DMS79 (cell line): ENCODE results near the gene ELF1.
"Not testable (repeated sequence)": the region's sequence is repeated elsewhere in the genome, so short reads cannot be mapped to it uniquely, and the experiment has no call there.

Experiments
- DNase-seq: peaks from one replicate; lab custom pipeline; 2025; lab: John Stamatoyannopoulos, UW

ELF1 gene

DNA sequence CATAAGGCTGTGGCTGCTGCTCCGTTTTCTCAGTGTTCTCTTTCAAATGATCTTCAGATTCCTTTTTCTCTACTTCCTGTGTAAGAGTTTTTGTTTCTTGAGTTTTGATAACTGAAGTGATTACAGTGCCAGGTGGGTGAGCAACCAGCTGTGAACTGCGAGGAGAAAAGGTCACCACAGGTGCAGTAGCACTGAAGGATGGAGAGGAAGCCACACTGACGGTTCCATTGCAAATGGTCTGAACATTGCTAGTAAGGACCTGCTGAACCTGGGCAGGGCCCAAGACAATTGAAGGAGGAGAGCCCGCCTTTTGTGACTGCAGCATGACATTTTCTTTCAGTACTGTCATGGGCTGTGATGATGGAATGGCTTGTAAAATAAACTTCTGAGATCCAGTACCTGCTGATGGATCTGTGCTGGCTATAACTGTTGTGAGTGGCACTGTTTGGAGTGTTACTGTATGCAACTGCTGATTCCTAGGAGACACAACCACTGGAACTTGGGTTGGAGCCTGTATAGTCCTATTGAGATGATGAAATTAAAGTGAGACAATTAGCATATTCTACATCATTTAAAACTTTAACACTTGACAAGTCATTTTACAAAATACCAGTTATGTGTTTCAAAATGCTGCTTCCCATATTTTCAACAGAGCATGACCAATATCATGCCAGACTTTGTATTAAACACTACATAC, 85.5 kb downstream of the ELF1 start:
- peak; percentile 48 for DNase-seq

DNA sequence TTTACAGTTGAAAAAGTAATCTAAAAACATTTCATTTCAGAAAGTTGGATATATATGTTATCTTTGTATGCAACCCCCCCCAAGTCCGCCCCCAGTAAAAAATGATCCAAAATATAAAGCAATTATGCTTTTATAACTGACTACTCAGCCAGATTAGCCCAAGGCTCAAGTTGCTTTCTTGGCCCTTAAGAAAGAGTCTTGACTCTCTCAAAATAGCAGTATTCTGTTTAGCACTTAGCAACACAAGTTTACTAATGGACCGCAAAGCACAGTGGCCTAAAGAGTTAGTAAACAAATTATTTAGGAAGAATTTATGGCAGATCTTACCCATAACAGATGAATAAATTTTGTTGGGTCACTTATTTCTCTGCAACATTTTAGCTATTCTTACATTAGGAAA, 86.9 kb downstream of the ELF1 start:
- peak; percentile 47 for DNase-seq

GRCh38 chr13:40931719-40932118, 87.4 kb downstream of the ELF1 start:
- DNase-seq = no peak

DNA sequence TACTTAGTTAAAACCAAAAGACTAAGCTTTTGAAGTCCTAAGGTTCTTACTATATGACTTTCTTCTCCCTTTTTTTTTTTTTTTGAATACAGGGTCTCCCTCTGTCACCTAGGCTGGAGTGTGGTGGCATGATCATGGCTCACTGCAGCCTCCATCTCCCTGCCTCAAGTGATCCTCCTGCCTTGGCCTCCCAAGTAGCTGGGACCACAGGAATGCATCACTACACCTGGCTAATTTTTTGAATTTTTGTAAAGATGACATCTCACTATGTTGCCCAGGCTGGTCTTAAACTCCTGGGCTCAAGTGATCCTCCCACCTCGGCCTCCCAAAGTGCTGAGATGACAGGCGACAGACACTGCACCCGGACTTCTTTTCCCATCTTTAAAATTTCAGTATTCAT, 89.2 kb downstream of the ELF1 start:
- not testable (repeated sequence) for DNase-seq

DNA sequence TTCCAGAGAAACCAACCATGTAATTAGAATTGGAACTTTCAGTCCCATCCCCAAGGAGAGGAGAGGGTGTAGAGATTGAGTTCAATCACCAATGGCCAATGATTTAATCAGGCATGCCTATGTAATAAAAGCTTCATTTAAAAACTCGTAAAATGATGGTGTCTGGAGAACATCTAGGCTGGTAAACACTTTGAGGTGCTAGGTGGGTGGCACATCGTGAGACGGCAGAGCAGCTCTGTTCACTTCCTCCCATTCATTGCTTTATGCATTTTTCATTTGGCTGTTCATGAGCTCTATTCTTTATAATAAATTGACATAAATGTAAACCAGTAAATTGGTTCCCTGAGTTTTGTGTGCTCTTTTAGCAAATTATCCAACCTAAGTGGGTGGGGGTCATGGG, 90.1 kb downstream of the ELF1 start:
- no peak for DNase-seq

DNA sequence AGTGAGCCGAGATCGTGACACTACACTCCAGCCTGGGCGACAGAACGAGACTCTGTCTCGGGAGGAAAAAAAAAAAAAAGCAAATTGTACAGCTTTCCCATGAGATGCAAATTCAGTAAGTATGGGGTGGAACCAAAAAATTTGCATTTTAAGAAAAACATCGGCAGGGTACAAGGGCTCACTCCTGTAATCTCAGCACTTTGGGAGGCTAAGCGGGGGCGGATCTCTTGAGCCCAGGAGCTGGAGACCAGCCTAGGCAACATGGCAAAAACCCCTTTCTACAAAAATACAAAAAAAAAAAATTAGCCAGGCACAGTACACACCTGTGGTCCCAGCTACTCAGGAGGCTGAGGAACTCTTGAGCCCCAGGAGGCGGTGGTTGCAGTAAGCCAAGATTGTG, 91.2 kb downstream of the ELF1 start:
- DNase-seq = no peak

- no peak for DNase-seq
Measured at GRCh38 chr13:40923867-40924266, 95.2 kb downstream of the ELF1 start.

- no peak for DNase-seq
Measured at GRCh38 chr13:40922437-40923040, 96.6 kb downstream of the ELF1 start.

GRCh38 chr13:40920826-40921225, 98.3 kb downstream of the ELF1 start:
- no peak for DNase-seq

GRCh38 chr13:40919901-40920300, 99.2 kb downstream of the ELF1 start:
- DNase-seq = not testable (repeated sequence)

DNA sequence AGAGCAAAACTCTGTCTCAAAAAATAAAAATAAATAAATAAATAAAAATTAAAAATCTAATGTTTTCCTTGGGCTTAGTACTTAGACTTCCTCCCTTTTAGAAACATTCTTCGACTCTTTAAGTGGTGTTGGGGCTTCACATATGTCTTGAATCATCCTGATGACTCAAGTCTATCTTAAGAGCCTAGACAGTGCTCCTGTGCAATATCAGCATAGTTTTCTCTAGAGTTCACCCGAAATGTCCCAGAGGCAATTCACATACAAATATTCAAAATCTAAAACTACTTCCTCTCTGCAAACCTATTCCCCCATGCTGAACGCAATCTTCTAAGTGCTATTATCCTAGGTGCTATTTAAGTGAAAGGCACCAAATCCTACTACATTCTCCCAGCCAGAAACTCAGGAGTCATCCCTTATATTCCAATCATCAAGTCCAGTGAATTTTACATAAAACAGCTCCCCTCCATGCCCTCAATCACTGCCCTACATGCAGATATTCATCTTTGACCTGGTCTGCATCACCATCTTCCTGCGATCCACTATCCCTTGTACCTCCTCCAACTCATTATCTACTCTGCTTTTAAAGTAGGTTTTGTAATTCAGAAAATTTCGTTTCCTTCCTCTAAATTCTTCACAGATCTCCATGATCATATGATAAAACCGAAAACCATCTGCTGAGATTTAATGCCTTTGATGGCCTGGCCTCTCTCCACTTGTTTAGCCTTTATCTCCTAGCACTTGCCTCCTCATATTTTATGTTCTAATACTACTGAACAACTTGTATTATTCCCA, 102.7 kb downstream of the ELF1 start:
- no peak for DNase-seq

GRCh38 chr13:40914863-40915262, 104.3 kb downstream of the ELF1 start:
- not testable (repeated sequence) for DNase-seq

GRCh38 chr13:40911341-40911740, 107.8 kb downstream of the ELF1 start:
- DNase-seq = no peak

DNA sequence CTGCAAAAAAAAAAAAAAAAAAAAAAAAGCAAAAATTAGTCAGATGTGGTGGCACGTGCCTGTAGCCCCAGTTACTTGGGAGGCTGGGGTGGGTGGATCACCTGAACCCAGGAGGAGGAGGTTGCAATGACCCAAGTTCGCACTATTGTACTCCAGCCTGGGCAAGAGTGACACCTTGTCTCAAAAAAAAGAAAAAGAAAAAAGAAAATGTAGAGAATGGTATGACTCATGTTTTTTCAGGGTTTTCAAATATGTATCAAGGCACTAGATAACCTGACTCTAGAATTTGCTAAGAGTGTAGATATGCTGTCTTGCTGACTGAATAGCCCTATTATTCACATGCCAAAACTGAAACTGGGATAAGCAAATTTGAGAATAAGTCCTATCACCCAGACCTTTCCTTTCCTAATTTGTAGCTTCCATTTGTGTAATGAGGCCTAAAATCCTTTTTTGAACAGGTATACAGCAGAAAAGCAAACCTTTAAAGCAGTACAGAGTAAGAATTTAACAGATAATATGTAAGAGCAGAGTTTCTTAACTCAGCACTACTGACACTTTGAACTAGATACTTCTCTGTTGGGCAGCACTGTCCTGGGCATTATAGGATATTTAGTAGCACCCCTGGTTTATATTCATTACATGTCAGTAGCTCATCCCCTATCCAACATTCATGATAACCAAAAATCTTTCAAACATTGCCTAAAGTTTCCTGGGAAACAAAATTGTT, 108.6 kb downstream of the ELF1 start:
- no peak for DNase-seq

DNA sequence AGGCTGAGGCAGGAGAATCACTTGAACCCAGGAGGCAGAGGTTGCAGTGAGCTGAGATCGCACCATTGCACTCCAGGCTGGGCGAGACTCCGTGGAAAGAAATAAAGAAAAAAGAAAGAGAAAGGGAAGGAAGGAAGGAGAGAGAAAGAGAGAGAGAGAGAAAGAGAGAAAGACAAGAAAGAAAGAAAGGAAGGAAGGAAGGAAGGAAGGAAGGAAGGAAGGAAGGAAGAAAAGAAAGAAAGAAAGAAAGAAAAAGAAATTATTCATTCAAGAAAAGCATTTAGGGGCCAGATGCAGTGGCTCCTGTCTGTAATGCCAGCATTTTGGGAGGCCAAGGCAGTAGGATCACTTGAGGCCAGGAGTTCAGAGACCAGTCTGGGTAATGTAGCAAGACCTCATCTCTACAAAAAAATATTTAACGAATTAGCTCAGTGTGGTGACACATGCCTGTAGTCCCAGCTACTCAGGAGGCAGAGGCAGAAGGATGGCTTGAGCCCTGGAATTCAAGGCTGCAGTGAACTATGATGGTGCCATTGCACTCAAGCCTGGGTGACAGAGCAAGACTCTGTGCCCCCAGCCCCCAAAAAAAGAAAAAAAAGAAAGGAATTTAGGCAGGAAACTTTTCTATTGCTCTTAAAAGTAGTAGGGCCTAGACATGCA, 109.4 kb downstream of the ELF1 start:
- not testable (repeated sequence) for DNase-seq

- no peak for DNase-seq
Measured at GRCh38 chr13:40908546-40908945, 110.6 kb downstream of the ELF1 start.

- DNase-seq = not testable (repeated sequence)
Measured at GRCh38 chr13:40901032-40901431, 118.1 kb downstream of the ELF1 start.

DNA sequence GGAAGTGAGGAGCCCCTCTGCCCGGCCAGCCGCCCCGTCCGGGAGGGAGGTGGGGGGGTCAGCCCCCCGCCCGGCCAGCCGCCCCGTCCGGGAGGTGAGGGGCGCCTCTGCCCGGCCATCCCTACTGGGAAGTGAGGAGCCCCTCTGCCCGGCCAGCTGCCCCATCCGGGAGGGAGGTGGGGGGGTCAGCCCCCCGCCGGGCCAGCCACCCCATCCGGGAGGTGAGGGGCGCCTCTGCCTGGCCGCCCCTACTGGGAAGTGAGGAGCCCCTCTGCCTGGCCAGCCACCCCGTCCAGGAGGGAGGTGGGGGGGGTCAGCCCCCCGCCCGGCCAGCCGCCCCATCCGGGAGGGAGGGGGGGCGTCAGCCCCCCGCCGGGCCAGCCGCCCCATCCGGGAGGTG, 118.5 kb downstream of the ELF1 start:
- not testable (repeated sequence) for DNase-seq

DNA sequence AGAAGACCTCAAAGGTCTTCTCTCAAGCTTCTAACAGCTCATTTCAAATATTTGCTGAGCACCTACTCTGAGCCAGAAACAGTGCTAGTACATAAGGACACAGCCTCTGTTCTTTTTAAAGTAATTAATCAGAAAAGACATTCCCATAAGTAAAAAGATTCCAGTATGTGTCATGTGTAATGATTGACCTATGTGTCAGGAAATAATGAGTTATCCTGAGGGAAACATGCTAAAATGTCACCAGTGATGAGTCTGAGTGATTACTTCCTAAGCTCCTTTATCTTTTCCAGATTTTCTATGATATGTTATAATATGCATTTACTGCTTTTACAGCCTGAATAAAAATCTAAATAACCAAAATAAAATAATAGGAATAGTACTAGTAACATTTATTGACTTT, 122.1 kb downstream of the ELF1 start:
- no peak for DNase-seq

DNA sequence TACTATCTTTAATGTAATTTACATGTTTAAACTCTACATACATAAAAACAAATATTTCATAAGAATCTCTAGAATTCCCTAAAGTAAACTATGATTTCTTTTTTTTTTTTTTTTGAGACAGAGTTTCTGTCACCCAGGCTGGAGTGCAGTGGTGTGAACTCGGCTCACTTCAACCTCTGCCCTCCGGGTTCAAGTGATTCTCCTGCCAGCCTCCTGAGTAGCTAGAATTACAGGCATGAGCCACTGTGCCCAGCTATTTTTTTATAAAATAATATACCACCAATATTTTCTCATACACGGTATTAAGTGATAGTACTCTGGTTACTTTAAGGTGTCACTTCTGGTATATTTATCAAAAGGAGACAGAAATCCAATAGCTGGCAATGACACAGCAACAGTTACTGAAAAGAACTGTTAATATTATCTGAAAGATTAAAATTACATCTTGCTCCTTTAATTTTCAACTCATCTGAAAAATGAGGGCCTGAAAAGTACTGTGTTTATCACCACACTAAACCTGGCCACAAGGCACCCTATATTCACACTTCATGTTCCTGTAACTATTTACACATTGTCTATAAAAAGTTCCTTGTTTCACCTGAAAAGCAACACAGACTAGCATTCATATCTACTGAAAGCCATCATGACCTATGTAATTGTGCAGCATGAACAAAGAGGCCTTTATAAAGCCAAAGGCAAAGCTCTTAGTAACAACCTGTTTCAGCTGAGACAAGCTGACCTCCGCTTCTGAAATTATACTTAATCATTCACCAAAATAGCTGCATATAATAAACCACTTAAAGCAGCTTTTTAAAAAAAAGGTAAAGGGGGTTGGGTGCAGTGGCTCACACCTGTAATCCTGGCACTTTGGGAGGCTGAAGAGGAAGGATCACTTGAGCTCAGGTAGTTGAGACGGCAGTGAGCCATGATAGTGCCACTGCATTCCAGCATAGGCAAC, 123.6 kb downstream of the ELF1 start:
- peak; percentile 7 for DNase-seq

- not testable (repeated sequence) for DNase-seq
Measured at GRCh38 chr13:40893573-40893972, 125.5 kb downstream of the ELF1 start.
